Neural cell (in vitro differentiated cells): ENCODE data around the gene FAM170A. TPM values are rescaled to one million over a fixed set of nuclear protein-coding genes. Genes with fewer than 3 reads are reported as not detected.

Experiments used
- H2AFZ ChIP-seq: fragments of 200-600, 300-800 bp; sonication (generic), shearing (Covaris generic); 2 replicates; pipeline ENCODE4 v1.6.0; 2014; ENCODE audit warnings: low read depth, mild to moderate bottlenecking, antibody characterized with exemption, low read length, moderate library complexity
- H3F3A ChIP-seq: fragments of 200-600 bp; shearing (Covaris generic); 2 replicates; pipeline ENCODE4 v1.6.1; 2016; ENCODE audit warnings: mild to moderate bottlenecking, moderate library complexity, mixed read lengths, antibody characterized with exemption, low read length; ENCODE audit not compliant: insufficient read depth, poor library complexity, severe bottlenecking
- H3K27ac ChIP-seq: fragments of 200-600, 300-800 bp; sonication (generic), shearing (Covaris generic); 2 replicates; pipeline ENCODE4 v1.5.1; 2014; ENCODE audit warnings: mild to moderate bottlenecking, low read length, moderate library complexity
- H3K27me3 ChIP-seq: fragments of 300-800, 200-600 bp; sonication (generic), shearing (Covaris generic); 2 replicates; pipeline ENCODE4 v1.6.0; 2014; ENCODE audit warnings: mild to moderate bottlenecking, low read depth, low read length, moderate library complexity; ENCODE audit not compliant: insufficient read depth
- H3K36me3 ChIP-seq: fragments of 300-800, 200-600 bp; sonication (generic), shearing (Covaris generic); 2 replicates; pipeline ENCODE4 v1.5.1; 2014; ENCODE audit warnings: mild to moderate bottlenecking, antibody characterized with exemption, low read length, moderate library complexity; ENCODE audit not compliant: insufficient read depth
- H3K4me2 ChIP-seq: fragments of 300-800, 200-600 bp; sonication (generic), shearing (Covaris generic); 2 replicates; pipeline ENCODE4 v1.6.0; 2014; ENCODE audit warnings: mild to moderate bottlenecking, low read length
- H3K4me3 ChIP-seq: fragments of 300-800, 200-600 bp; sonication (generic), shearing (Covaris generic); 2 replicates; pipeline ENCODE4 v1.5.1; 2014; ENCODE audit warnings: mild to moderate bottlenecking, low read length, moderate library complexity
- H3K79me2 ChIP-seq: fragments of 200-600 bp; shearing (Covaris generic); replicated peaks from 2 replicates; pipeline ENCODE4 v1.6.0; 2014; ENCODE audit warnings: mild to moderate bottlenecking, low read length, moderate library complexity; ENCODE audit not compliant: insufficient read depth
- H3K9ac ChIP-seq: fragments of 300-800, 200-600 bp; sonication (generic), shearing (Covaris generic); 2 replicates; pipeline ENCODE4 v1.6.1; 2016; ENCODE audit warnings: mild to moderate bottlenecking, low read length, mixed read lengths
- H3K9me2 ChIP-seq: fragments of 200-600 bp; shearing (Covaris generic); 2 replicates; pipeline ENCODE4 v1.6.1; 2016; ENCODE audit warnings: mild to moderate bottlenecking, low read length, mixed read lengths; ENCODE audit not compliant: insufficient read depth
- H3K9me3 ChIP-seq: fragments of 200-600, 300-800 bp; sonication (generic), shearing (Covaris generic); 2 replicates; pipeline ENCODE4 v1.6.1; 2016; ENCODE audit warnings: mild to moderate bottlenecking, mixed run types, low read length, moderate library complexity, mixed read lengths
- H4K20me1 ChIP-seq: fragments of 200-600 bp; shearing (Covaris generic); 2 replicates; pipeline ENCODE4 v1.6.1; 2016; ENCODE audit warnings: mild to moderate bottlenecking, mixed run types; ENCODE audit not compliant: insufficient read depth
- EP300 ChIP-seq: fragments of 450-650 bp; conservative IDR thresholded peaks from 2 replicates; pipeline ENCODE4 v1.6.1; 2014; ENCODE audit warnings: antibody characterized with exemption, mild to moderate bottlenecking, moderate library complexity; ENCODE audit not compliant: poor library complexity, severe bottlenecking
- EZH2 ChIP-seq: fragments of 200-600, 300-800 bp; shearing (Covaris generic), sonication (generic); IDR thresholded peaks from 2 replicates; pipeline ENCODE4 v1.6.1; 2014; ENCODE audit warnings: antibody characterized with exemption, low read length, borderline replicate concordance, mild to moderate bottlenecking; ENCODE audit not compliant: insufficient read depth, poor library complexity, severe bottlenecking
- MXI1 ChIP-seq: fragments of 450-650 bp; conservative IDR thresholded peaks from 2 replicates; pipeline ENCODE4 v1.6.1; 2014; ENCODE audit warnings: antibody characterized with exemption, mild to moderate bottlenecking; ENCODE audit not compliant: poor library complexity, severe bottlenecking
- POLR2AphosphoS5 ChIP-seq: IDR thresholded peaks from 2 replicates; pipeline ENCODE4 v1.6.1; 2012
- RAD21 ChIP-seq: fragments of 450-650 bp; conservative IDR thresholded peaks from 2 replicates; pipeline ENCODE4 v1.6.1; 2014; ENCODE audit warnings: antibody characterized with exemption, mild to moderate bottlenecking, moderate library complexity
- REST ChIP-seq: IDR thresholded peaks from 2 replicates; pipeline ENCODE4 v1.6.1; 2012; ENCODE audit warnings: borderline replicate concordance
- SMC3 ChIP-seq: fragments of 450-650 bp; conservative IDR thresholded peaks from 2 replicates; pipeline ENCODE4 v1.6.1; 2014; ENCODE audit warnings: antibody characterized with exemption, mild to moderate bottlenecking, moderate library complexity; ENCODE audit not compliant: poor library complexity
- TAF1 ChIP-seq: IDR thresholded peaks from 2 replicates; pipeline ENCODE4 v1.6.1; 2012; ENCODE audit warnings: low read depth
- polyA plus RNA-seq: library from polyadenylated mRNA; depleted of rRNA; stranded (reverse); fragments of >200 nt; gene quantifications from 2 replicates; pipeline ENCODE4 v1.2.3, GENCODE V29; 2014
- TF ChIP-seq, protein P1 (sequence below): fragments of 450-650 bp; IDR thresholded peaks from 2 replicates; pipeline ENCODE4 v1.5.1; 2014; ENCODE audit warnings: antibody characterized with exemption, mild to moderate bottlenecking, moderate library complexity; ENCODE audit not compliant: poor library complexity, severe bottlenecking

The FAM170A gene
- polyA plus RNA-seq, 1 donor from 2014 or later: not detected

DNA sequence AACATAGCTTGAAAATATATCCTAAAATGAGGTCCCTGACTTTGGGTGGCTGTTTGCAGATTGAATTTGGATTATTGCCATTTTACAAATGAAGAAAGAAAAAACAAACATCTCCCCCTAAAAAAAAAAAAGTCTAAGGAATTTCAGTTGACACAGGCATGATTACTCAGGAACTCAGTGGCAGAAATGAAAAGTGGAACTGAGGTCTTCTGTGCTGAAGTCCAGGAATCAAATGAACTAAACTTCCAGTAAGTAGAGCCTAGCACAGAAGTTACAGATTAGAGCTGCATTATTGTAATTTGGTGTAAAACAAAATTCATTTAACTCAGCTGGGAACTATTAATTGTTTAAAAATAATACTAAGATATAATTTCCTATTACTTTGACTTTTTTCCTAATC, 26.7 kb downstream of the FAM170A start:
- H3K9me3 ChIP-seq: no peaks in the 10 kb centered on the region
- no peaks in the 10 kb centered on the region for H3K36me3 ChIP-seq
- no peaks in the 10 kb centered on the region for H4K20me1 ChIP-seq
- H3K27ac ChIP-seq: no peak overlapping the region
- H3K4me3 ChIP-seq: no peak overlapping the region
- TF ChIP-seq MXI1 (no peak), SMC3 (no peak), POLR2AphosphoS5 (no peak), EP300 (no peak), EZH2 (no peak), TAF1 (no peak), REST (no peak), RAD21 (no peak)
- TF ChIP-seq, protein P1, sequence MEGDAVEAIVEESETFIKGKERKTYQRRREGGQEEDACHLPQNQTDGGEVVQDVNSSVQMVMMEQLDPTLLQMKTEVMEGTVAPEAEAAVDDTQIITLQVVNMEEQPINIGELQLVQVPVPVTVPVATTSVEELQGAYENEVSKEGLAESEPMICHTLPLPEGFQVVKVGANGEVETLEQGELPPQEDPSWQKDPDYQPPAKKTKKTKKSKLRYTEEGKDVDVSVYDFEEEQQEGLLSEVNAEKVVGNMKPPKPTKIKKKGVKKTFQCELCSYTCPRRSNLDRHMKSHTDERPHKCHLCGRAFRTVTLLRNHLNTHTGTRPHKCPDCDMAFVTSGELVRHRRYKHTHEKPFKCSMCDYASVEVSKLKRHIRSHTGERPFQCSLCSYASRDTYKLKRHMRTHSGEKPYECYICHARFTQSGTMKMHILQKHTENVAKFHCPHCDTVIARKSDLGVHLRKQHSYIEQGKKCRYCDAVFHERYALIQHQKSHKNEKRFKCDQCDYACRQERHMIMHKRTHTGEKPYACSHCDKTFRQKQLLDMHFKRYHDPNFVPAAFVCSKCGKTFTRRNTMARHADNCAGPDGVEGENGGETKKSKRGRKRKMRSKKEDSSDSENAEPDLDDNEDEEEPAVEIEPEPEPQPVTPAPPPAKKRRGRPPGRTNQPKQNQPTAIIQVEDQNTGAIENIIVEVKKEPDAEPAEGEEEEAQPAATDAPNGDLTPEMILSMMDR: no peak
- H3K4me2 ChIP-seq: no peak overlapping the region
- H3F3A ChIP-seq: no peaks in the 10 kb centered on the region
- H3K79me2 ChIP-seq: no peaks in the 10 kb centered on the region
- H3K27me3 ChIP-seq: no peaks in the 10 kb centered on the region
- no peak overlapping the region for H2AFZ ChIP-seq
- H3K9ac ChIP-seq: no peak overlapping the region
- H3K9me2 ChIP-seq: no peaks in the 10 kb centered on the region

DNA sequence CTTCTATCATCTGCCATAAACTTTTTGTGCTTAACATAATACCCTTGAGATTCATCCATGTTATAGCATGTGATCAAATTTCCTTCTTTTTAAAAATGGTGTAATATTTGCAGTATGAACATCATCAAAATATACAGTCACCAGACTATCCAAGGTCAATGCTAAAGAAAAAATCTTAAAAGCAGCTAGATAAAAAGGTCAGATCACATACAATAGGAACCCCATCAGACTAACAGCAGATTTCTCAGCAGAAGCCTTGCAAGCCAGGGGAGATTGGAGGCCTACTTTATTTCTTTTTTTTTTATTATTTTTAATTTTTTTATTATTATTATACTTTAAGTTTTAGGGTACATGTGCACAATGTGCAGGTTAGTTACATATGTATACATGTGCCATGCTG, 37.2 kb downstream of the FAM170A start:
- Histone ChIP-seq H3K9me2 (no peaks in the 10 kb centered on the region), H3K4me2 (no peak overlapping the region), H3K9me3 (peaks cover 4% of the 10 kb centered on the region), H4K20me1 (no peaks in the 10 kb centered on the region), H2AFZ (no peak overlapping the region), H3K27me3 (no peaks in the 10 kb centered on the region), H3K27ac (no peak overlapping the region), H3F3A (no peaks in the 10 kb centered on the region), H3K79me2 (no peaks in the 10 kb centered on the region), H3K36me3 (no peaks in the 10 kb centered on the region), H3K4me3 (no peak overlapping the region), H3K9ac (no peak overlapping the region)
- TF ChIP-seq SMC3 (no peak), MXI1 (no peak), POLR2AphosphoS5 (no peak), RAD21 (no peak), TAF1 (no peak), EZH2 (no peak), REST (no peak), EP300 (no peak)
- TF ChIP-seq, protein P1: no peak
